Keratinocyte (primary cell): Measurements from ENCODE around the gene ZNF467.

Experiments
- CTCF ChIP-seq, 3 experiments: IDR thresholded peaks in 1 of 3; conservative IDR thresholded peaks in 1 of 3; optimal IDR thresholded peaks in 1 of 3; 2 replicates in 2 of 3; 3 replicates in 1 of 3; pipeline versions ENCODE3 to v1.5.1; 2011; ENCODE audit warnings: low read length in 3 of 3, mild to moderate bottlenecking in 3 of 3, moderate library complexity in 2 of 3, control low read depth in 1 of 3, inconsistent platforms in 1 of 3; ENCODE audit not compliant: insufficient read depth in 2 of 3; ENCODE audit errors: extremely low read depth in 1 of 3
- EZH2 ChIP-seq: IDR thresholded peaks from one replicate; pipeline ENCODE4 v1.6.1; 2012; ENCODE audit warnings: inconsistent platforms, mild to moderate bottlenecking, low read length, moderate library complexity

- TF ChIP-seq CTCF (optimal IDR thresholded peaks at IDR 0.05 in 1 of 3, IDR thresholded peaks at IDR 0.05 in 1 of 3, conservative IDR thresholded peaks at IDR 0.05 in 1 of 3; ENCODE audit: extremely low read depth in 1 of 3, insufficient read depth in 2 of 3, low read length in 3 of 3) (no peak), EZH2 (no peak)
Observed at GRCh38 chr7:149751043-149751775, 22.2 kb downstream of the ZNF467 start.
